PFSK-1 (cell line): ENCODE results near the gene ATP6V1B1.

Source experiments
- FOXP2 ChIP-seq: optimal IDR thresholded peaks from 2 replicates; pipeline ENCODE3; 2011; ENCODE audit warnings: borderline replicate concordance, control low read depth, inconsistent platforms; ENCODE audit not compliant: insufficient read depth; ENCODE audit errors: extremely low read length, extremely low read depth
- POLR2AphosphoS5 ChIP-seq: IDR thresholded peaks from 2 replicates; pipeline ENCODE4 v1.6.1; 2012; ENCODE audit warnings: low read depth, mild to moderate bottlenecking, control low read depth, low read length, moderate library complexity
- SIN3A ChIP-seq: IDR thresholded peaks from 2 replicates; pipeline ENCODE4 v1.6.1; 2012; ENCODE audit warnings: mild to moderate bottlenecking, low read length, moderate library complexity, borderline replicate concordance; ENCODE audit not compliant: insufficient read depth
- TAF1 ChIP-seq: IDR thresholded peaks from 2 replicates; pipeline ENCODE4 v1.6.1; 2012; ENCODE audit warnings: low read length, control low read depth, borderline replicate concordance; ENCODE audit not compliant: insufficient read depth
- TF ChIP-seq, protein P1 (sequence below), 2 experiments: IDR thresholded peaks; 2 replicates each; pipeline versions ENCODE4 v1.6.1 to v1.8.0; 2011 to 2012; ENCODE audit warnings: low read depth in 2 of 2, low read length in 2 of 2, control low read depth in 1 of 2, inconsistent platforms in 1 of 2, mild to moderate bottlenecking in 1 of 2, moderate library complexity in 1 of 2; ENCODE audit not compliant: insufficient read depth in 1 of 2

Gene ATP6V1B1

DNA sequence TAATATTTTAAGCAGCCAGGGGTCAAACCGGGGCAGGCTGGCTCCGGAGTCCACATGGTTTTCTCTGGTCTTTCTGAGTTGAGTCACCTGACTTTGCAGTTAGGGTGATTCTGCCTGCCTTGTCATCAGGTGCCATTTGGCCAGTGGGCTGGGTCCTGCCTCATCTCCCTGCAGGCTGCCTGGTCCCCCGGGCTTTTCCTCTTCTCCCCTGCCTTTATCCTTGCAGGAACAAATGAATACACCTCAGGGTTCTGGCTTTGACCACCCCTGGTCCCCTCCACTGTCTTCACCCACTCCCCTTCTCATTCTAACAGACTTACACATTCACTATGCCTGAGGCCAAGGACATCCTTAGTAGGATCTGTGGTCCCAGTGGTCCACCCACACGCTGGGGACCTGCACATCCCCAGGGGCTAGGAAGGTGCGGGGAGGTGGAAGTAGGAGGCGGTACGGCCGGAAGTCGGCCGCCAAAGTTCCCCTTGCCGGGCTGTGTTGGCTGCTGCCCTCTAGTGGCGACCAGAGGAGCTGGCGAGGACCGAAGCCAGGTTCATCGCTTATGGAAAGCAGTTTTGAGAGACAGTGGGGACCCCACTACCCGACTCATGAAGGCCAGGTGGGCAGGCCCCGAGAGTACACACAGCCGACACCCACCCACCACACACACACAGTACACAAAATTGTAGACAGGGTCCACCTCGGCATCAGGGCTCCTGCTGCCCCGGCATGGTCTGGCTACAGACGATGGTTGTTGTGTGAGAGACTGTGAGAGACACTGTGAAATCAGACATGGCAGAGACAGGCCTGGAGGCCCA lies 65.3 kb downstream of the ATP6V1B1 start:
- TF ChIP-seq, protein P1, sequence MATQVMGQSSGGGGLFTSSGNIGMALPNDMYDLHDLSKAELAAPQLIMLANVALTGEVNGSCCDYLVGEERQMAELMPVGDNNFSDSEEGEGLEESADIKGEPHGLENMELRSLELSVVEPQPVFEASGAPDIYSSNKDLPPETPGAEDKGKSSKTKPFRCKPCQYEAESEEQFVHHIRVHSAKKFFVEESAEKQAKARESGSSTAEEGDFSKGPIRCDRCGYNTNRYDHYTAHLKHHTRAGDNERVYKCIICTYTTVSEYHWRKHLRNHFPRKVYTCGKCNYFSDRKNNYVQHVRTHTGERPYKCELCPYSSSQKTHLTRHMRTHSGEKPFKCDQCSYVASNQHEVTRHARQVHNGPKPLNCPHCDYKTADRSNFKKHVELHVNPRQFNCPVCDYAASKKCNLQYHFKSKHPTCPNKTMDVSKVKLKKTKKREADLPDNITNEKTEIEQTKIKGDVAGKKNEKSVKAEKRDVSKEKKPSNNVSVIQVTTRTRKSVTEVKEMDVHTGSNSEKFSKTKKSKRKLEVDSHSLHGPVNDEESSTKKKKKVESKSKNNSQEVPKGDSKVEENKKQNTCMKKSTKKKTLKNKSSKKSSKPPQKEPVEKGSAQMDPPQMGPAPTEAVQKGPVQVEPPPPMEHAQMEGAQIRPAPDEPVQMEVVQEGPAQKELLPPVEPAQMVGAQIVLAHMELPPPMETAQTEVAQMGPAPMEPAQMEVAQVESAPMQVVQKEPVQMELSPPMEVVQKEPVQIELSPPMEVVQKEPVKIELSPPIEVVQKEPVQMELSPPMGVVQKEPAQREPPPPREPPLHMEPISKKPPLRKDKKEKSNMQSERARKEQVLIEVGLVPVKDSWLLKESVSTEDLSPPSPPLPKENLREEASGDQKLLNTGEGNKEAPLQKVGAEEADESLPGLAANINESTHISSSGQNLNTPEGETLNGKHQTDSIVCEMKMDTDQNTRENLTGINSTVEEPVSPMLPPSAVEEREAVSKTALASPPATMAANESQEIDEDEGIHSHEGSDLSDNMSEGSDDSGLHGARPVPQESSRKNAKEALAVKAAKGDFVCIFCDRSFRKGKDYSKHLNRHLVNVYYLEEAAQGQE (IDR thresholded peaks at IDR 0.05; ENCODE audit: insufficient read depth in 1 of 2, low read depth in 2 of 2, low read length in 2 of 2), result no peak

- TF ChIP-seq SIN3A, result no peak
- TF ChIP-seq FOXP2, result no peak
- TF ChIP-seq POLR2AphosphoS5, result no peak
- no peak for TF ChIP-seq TAF1
- TF ChIP-seq, protein P1 (IDR thresholded peaks at IDR 0.05; ENCODE audit: insufficient read depth in 1 of 2, low read depth in 2 of 2, low read length in 2 of 2), result no peak
These were observed 65.9 kb downstream of the ATP6V1B1 start for GRCh38 chr2:71001592-71001927.

- TF ChIP-seq SIN3A, result no peak
- TF ChIP-seq, protein P1 (IDR thresholded peaks at IDR 0.05; ENCODE audit: insufficient read depth in 1 of 2, low read depth in 2 of 2, low read length in 2 of 2), result no peak
- TF ChIP-seq TAF1, result no peak
- no peak for TF ChIP-seq FOXP2
- TF ChIP-seq POLR2AphosphoS5, result no peak
These were observed 66.4 kb downstream of the ATP6V1B1 start for GRCh38 chr2:71001981-71002570.

DNA sequence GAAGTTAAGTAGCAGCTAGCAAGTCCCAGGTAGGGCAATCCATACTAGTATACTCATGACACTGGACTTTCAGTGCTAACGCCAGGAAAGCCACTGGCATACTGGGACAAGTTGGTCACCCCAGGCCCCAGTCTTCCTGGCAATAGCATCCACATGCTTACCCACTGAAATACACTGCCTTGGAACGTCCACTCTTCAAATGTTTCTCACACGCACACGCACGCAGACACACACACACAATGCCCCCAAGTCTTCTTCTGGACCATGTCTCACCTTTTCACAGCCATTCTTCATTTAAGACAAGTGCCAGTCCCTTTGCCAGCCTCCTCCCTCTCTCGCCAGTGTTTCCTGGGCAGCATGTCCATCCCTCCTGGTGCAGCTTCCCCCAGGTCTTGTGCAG lies 67.7 kb downstream of the ATP6V1B1 start:
- TF ChIP-seq POLR2AphosphoS5 (no peak), TAF1 (no peak), FOXP2 (no peak), SIN3A (no peak)
- TF ChIP-seq, protein P1 (IDR thresholded peaks at IDR 0.05; ENCODE audit: insufficient read depth in 1 of 2, low read depth in 2 of 2, low read length in 2 of 2), result no peak
